Measurements from ENCODE around the gene S100P. TPM values are rescaled to one million over a fixed set of nuclear protein-coding genes. Genes with fewer than 3 reads are reported as not detected.

The S100P gene
- total and polyA plus RNA-seq, 2 of the 4 experiments (the other 2 are of a cell fraction) = not detected

DNA sequence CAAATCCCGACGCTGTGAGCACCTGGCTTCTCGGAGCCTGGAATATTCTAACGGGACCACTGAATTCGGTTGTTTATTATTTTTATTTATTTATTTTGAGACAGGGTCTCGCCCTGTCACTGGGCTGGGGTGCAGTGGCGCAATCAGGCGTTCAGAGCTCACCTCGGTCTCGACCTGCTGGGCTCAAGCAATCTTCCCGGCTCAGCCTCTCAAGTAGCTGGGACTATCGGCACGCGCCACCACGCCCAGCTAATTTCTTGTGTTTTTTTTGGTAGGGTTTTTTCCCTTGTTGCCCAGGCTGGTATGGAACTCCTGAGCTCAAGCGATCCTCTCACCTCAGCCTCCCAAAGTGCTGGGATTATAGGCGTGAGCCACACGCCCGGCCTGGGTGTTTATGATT, 21.5 kb upstream of the S100P start:
- Histone ChIP-seq H4K8ac (ENCODE audit: low read depth in 2 of 2, low read length in 2 of 2) (no peak overlapping the region), H3K14ac (replicated peaks; ENCODE audit: low read depth, low read length) (no peak overlapping the region), H3K18ac (ENCODE audit: low read depth, low read length) (no peak overlapping the region), H3K4me3 (ENCODE audit: insufficient read depth, low read depth, low read length) (no peak overlapping the region), H2AK5ac (ENCODE audit: low read depth, low read length) (no peak overlapping the region), H3K4me2 (ENCODE audit: low read depth, low read length) (no peak overlapping the region), H4K91ac (ENCODE audit: insufficient read depth, low read depth, low read length) (no peak overlapping the region), H3K4ac (ENCODE audit: low read depth, low read length) (no peak overlapping the region), H3K9me3 (ENCODE audit: control insufficient read depth, insufficient read depth, low read length) (no peaks in the 10 kb centered on the region), H4K5ac (ENCODE audit: low read depth, low read length) (no peak overlapping the region), H2AFZ (replicated peaks; ENCODE audit: low read length, poor library complexity) (no peak overlapping the region), H3K79me1 (ENCODE audit: low read depth in 1 of 2, low read length in 2 of 2) (peaks cover 21 to 28% of the 10 kb centered on the region in 2 experiments; a peak in 3 of 4 replicates), H2BK120ac (ENCODE audit: low read depth, low read length) (no peak overlapping the region), H3K27ac (ENCODE audit: insufficient read depth, low read length) (no peak overlapping the region), H3K56ac (ENCODE audit: extremely low read depth, insufficient read depth, low read length) (no peak overlapping the region), H2BK5ac (ENCODE audit: low read depth, low read length, poor library complexity, severe bottlenecking) (no peak overlapping the region), H2BK15ac (ENCODE audit: low read depth, low read length) (no peak overlapping the region), H3K23ac (ENCODE audit: low read depth, low read length) (no peak overlapping the region), H4K20me1 (ENCODE audit: insufficient read depth, low read length) (peaks cover 22% of the 10 kb centered on the region), H2AK9ac (replicated peaks; ENCODE audit: low read depth, low read length, poor library complexity) (no peak overlapping the region), H3K36me3 (ENCODE audit: control insufficient read depth, insufficient read depth, low read length) (peaks cover 7% of the 10 kb centered on the region), H3K9ac (ENCODE audit: low read depth, low read length) (no peak overlapping the region), H2BK20ac (ENCODE audit: low read depth, low read length) (no peak overlapping the region), H3K4me1 (ENCODE audit: control insufficient read depth, insufficient read depth, low read length) (peaks cover 22% of the 10 kb centered on the region), H3K9me1 (ENCODE audit: insufficient read depth, low read length) (peaks cover 24% of the 10 kb centered on the region), H3K27me3 (ENCODE audit: control insufficient read depth, insufficient read depth, low read length) (no peaks in the 10 kb centered on the region)
- ChIA-PET CTCF (no interaction called here), POLR2A (ENCODE audit: unreplicated experiment) (no interaction called here)
- no peak for ATAC-seq (ENCODE audit: low read depth)
- DNase-seq = no peak
- no CpG with 5 or more reads among the region's 19 CpGs for WGBS, 2 experiments (ENCODE audit: extremely low coverage in 2 of 2, insufficient read length in 1 of 2)
- dilution Hi-C loops (cut with HindIII; ENCODE audit: low sequenced_read_pairs, unreplicated experiment) = no loop called here
- TF ChIP-seq NFE2L2 (IDR thresholded peaks at IDR 0.05; ENCODE audit: low read depth, low read length) (no peak), CHD1 (IDR thresholded peaks at IDR 0.05; ENCODE audit: low read depth, low read length) (no peak), MAFK (IDR thresholded peaks at IDR 0.05; ENCODE audit: low read depth, low read length) (no peak), MXI1 (IDR thresholded peaks at IDR 0.05; ENCODE audit: borderline replicate concordance, low read depth, low read length) (no peak), BHLHE40 (IDR thresholded peaks at IDR 0.05; ENCODE audit: low read depth, low read length) (no peak), RAD21 (IDR thresholded peaks at IDR 0.05; ENCODE audit: low read length) (no peak), SMC3 (IDR thresholded peaks at IDR 0.05; ENCODE audit: low read depth, low read length) (no peak), RFX5 (IDR thresholded peaks at IDR 0.05; ENCODE audit: low read depth, low read length) (no peak), POLR2A (IDR thresholded peaks at IDR 0.05; ENCODE audit: low read depth, low read length) (no peak), FOS (IDR thresholded peaks at IDR 0.05; ENCODE audit: low read depth, low read length) (no peak), MAZ (IDR thresholded peaks at IDR 0.05; ENCODE audit: borderline replicate concordance, low read depth, low read length) (no peak), RCOR1 (IDR thresholded peaks at IDR 0.05; ENCODE audit: insufficient replicate concordance, low read length) (no peak), CEBPB (IDR thresholded peaks at IDR 0.05; ENCODE audit: low read depth, low read length) (no peak)
- TF ChIP-seq, protein P1, sequence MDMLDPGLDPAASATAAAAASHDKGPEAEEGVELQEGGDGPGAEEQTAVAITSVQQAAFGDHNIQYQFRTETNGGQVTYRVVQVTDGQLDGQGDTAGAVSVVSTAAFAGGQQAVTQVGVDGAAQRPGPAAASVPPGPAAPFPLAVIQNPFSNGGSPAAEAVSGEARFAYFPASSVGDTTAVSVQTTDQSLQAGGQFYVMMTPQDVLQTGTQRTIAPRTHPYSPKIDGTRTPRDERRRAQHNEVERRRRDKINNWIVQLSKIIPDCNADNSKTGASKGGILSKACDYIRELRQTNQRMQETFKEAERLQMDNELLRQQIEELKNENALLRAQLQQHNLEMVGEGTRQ (IDR thresholded peaks at IDR 0.05; ENCODE audit: low read depth, low read length) = no peak
- TF ChIP-seq, protein P2, sequence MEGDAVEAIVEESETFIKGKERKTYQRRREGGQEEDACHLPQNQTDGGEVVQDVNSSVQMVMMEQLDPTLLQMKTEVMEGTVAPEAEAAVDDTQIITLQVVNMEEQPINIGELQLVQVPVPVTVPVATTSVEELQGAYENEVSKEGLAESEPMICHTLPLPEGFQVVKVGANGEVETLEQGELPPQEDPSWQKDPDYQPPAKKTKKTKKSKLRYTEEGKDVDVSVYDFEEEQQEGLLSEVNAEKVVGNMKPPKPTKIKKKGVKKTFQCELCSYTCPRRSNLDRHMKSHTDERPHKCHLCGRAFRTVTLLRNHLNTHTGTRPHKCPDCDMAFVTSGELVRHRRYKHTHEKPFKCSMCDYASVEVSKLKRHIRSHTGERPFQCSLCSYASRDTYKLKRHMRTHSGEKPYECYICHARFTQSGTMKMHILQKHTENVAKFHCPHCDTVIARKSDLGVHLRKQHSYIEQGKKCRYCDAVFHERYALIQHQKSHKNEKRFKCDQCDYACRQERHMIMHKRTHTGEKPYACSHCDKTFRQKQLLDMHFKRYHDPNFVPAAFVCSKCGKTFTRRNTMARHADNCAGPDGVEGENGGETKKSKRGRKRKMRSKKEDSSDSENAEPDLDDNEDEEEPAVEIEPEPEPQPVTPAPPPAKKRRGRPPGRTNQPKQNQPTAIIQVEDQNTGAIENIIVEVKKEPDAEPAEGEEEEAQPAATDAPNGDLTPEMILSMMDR (conservative IDR thresholded peaks at IDR 0.05; ENCODE audit: low read depth, low read length) = no peak
- TF ChIP-seq, protein P3, sequence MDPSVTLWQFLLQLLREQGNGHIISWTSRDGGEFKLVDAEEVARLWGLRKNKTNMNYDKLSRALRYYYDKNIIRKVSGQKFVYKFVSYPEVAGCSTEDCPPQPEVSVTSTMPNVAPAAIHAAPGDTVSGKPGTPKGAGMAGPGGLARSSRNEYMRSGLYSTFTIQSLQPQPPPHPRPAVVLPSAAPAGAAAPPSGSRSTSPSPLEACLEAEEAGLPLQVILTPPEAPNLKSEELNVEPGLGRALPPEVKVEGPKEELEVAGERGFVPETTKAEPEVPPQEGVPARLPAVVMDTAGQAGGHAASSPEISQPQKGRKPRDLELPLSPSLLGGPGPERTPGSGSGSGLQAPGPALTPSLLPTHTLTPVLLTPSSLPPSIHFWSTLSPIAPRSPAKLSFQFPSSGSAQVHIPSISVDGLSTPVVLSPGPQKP (IDR thresholded peaks at IDR 0.05; ENCODE audit: borderline replicate concordance, low read depth, low read length) = no peak
- intact Hi-C loops (cut with micrococcal nuclease) = no loop called here
- no TSS peak for BruUV-seq (replicated peaks)
- in situ Hi-C loops (cut with MboI; ENCODE audit: low sequenced_read_pairs) = no loop called here
